Measurements from ENCODE around the gene BBS4.

DNA sequence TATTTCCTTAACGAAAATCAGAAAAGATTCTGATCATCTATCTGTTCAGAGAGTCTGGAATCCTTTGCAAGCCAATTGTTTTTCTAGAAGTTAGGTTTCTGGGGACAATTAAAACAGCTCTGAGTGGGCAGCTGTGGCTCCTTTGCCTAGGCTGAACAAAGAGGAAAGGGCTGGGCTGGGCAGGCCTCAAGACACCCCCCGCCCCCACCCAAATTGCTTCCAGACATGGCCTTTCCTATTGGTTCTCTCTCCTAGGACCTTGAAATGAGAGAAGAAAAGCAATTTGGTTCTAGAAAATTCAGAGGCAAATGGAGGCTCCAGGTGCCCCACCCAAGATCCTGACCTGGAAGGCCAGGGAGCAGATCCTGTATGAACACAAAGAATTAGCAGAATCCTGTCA lies 99.8 kb downstream of the BBS4 start:
- TF ChIP-seq POLR2AphosphoS5 (IDR thresholded peaks at IDR 0.05; ENCODE audit: low read depth, low read length), result no peak
- TF ChIP-seq, protein P1, sequence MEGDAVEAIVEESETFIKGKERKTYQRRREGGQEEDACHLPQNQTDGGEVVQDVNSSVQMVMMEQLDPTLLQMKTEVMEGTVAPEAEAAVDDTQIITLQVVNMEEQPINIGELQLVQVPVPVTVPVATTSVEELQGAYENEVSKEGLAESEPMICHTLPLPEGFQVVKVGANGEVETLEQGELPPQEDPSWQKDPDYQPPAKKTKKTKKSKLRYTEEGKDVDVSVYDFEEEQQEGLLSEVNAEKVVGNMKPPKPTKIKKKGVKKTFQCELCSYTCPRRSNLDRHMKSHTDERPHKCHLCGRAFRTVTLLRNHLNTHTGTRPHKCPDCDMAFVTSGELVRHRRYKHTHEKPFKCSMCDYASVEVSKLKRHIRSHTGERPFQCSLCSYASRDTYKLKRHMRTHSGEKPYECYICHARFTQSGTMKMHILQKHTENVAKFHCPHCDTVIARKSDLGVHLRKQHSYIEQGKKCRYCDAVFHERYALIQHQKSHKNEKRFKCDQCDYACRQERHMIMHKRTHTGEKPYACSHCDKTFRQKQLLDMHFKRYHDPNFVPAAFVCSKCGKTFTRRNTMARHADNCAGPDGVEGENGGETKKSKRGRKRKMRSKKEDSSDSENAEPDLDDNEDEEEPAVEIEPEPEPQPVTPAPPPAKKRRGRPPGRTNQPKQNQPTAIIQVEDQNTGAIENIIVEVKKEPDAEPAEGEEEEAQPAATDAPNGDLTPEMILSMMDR (IDR thresholded peaks at IDR 0.05), result no peak
- TF ChIP-seq SIN3A (IDR thresholded peaks at IDR 0.05; ENCODE audit: borderline replicate concordance, insufficient read depth, low read depth, low read length), result no peak

Data from Panc1 (cell line).